ENCODE results near the gene AFF2. TPM values are rescaled to one million over a fixed set of nuclear protein-coding genes. Genes with fewer than 3 reads are reported as not detected.

The AFF2 gene
- total RNA-seq, 2 donors from 2014 or later = 0.13 to 0.42 TPM

DNA sequence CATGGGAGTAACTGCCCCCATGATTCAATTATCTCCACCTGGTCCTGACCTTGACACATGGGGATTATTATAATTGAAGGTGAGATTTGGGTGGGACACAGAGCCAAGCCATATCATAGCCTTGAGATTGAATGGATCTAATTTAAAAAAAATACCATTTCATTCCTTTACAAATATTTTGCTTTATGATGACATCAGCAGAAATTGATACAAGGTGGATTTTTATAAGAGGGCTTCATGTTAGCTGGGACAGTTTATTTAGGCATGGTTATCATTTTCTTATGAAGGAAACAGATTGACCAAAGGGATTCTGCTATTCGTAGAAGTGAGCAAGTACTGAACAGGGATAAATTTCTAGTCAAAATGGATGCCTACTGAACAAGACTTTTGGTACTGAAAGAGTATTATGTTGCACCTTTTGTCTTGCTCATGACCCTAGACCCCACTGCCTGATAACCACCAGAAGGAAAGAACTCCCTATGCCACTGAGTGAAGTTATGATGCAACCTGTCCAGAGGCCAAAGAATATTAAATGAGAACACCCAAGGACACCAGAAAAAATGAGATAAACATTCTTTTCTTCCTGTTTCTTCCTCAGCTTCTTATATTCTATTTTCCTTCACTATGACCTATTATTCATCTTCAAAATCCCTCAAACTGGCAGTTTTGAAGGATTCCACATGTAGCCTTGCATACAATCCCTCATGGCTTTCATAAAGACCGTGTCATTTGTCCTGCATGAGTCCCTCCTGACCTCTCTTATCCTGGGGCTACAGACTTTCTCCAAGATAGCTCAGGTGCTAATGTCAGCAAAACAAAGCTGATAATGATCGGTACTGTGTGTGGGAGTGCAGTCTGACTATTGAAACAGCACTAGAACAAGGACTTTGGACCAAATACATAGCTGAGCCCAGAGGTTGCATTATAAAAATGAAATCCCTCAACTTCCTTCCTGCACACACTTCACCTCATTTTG, 118.3 kb downstream of the AFF2 start:
- H3K4me3 Mint-ChIP-seq = no peak overlapping the region
- no peaks in the 10 kb centered on the region for H3K36me3 Mint-ChIP-seq (ENCODE audit: low read depth)
- no peak for ATAC-seq (replicated peaks)
- no peaks in the 10 kb centered on the region for H3K4me1 Mint-ChIP-seq
- no peaks in the 10 kb centered on the region for H3K9me3 Mint-ChIP-seq
- H3K27me3 Mint-ChIP-seq = no peaks in the 10 kb centered on the region
- H3K27ac Mint-ChIP-seq = no peak overlapping the region

DNA sequence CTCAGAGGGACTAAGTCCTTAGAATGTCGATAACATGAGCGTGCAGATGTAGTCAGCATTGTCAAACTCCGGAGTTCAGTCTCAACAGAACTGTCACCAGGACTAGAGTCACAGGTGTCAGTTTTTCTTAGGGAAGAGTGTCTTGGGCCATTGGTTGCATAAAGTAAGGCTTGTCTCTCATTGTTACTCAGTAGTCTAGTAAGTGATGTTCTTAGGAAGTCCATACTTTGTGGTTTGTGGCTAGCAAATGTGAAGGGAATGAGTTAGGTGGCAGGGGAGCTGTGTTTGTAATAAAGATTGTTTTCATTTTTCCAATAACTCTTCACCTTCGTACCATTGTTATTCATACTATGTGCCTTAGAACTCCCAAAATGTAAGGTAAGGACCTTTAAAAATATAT, 119.6 kb downstream of the AFF2 start:
- H3K4me3 Mint-ChIP-seq = no peak overlapping the region
- no peak overlapping the region for H3K27ac Mint-ChIP-seq
- no peaks in the 10 kb centered on the region for H3K27me3 Mint-ChIP-seq
- H3K4me1 Mint-ChIP-seq = no peaks in the 10 kb centered on the region
- no peaks in the 10 kb centered on the region for H3K36me3 Mint-ChIP-seq (ENCODE audit: low read depth)
- no peak for ATAC-seq (replicated peaks)
- no peaks in the 10 kb centered on the region for H3K9me3 Mint-ChIP-seq

DNA sequence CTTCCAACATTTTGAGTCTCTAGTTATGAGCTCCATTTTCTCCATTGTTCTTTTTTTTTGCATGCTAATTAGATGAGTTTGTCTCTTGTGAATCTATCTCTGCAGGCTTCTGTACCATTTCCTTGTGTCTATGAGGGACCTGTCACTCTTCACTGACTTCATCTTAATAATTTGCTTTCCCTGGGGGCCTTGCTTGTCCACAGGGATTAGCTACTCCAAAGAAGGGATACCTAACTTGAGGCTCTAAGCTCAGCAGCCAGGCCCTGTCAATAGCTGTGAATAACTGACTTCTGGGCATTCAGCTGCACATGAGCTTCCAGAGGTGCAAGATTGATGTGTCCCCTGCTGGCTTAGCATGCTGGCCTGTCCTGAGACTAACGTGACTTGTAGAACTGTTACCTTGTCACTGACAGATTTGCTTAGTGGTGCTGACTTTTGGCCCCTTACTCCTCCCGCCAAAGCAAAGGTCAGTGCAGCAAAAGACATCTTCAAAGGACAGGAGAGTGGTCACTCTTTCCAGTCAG, 124.6 kb downstream of the AFF2 start:
- ATAC-seq (replicated peaks) = no peak
- H3K9me3 Mint-ChIP-seq = no peaks in the 10 kb centered on the region
- no peak overlapping the region for H3K4me3 Mint-ChIP-seq
- no peaks in the 10 kb centered on the region for H3K27me3 Mint-ChIP-seq
- H3K27ac Mint-ChIP-seq = no peak overlapping the region
- H3K36me3 Mint-ChIP-seq (ENCODE audit: low read depth) = no peaks in the 10 kb centered on the region
- H3K4me1 Mint-ChIP-seq = no peaks in the 10 kb centered on the region

DNA sequence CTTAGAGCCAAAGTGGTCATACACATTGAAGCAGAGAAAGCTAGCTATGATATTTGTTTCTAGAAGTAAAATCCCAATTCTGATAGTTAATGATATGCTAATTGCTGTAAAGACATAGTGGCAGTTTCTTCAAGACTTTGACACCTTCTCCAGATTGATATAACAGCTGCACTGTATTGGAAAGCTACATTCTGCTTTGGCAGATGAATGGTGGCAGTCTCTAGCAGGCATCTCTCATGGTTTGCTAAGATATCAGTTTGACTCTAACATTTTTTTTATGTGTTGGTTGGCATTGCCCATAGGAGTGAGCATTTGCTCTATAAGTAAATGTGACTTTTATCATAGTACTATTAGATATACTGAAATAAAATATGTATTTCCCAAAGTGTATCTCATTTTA, 128.2 kb downstream of the AFF2 start:
- Mint-ChIP-seq H3K4me1 (no peaks in the 10 kb centered on the region), H3K9me3 (no peaks in the 10 kb centered on the region), H3K27me3 (no peaks in the 10 kb centered on the region), H3K36me3 (ENCODE audit: low read depth) (no peaks in the 10 kb centered on the region), H3K4me3 (no peak overlapping the region), H3K27ac (no peak overlapping the region)
- ATAC-seq (replicated peaks) = no peak

DNA sequence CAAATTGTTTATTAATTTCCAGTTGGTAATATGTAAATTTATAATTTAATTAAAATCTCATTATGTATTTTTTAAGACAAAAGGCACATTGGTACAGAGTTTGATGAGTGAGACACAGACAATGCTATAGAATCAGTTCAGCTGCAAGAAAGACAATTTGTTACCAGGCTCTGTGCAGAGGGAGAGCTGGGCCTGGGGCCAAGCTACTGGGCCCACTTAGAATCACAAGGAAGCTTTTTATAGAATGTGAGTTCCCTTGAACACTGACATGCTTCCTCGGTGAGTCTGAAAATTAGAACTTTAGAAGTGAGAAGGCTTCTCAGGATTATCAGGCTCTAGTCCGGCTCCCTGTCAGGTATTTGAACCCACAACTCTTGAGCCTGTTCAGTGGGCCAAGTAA, 129.0 kb downstream of the AFF2 start:
- Mint-ChIP-seq H3K27me3 (no peaks in the 10 kb centered on the region), H3K4me3 (no peak overlapping the region), H3K4me1 (no peaks in the 10 kb centered on the region), H3K27ac (no peak overlapping the region), H3K36me3 (ENCODE audit: low read depth) (no peaks in the 10 kb centered on the region), H3K9me3 (no peaks in the 10 kb centered on the region)
- ATAC-seq (replicated peaks) = no peak

DNA sequence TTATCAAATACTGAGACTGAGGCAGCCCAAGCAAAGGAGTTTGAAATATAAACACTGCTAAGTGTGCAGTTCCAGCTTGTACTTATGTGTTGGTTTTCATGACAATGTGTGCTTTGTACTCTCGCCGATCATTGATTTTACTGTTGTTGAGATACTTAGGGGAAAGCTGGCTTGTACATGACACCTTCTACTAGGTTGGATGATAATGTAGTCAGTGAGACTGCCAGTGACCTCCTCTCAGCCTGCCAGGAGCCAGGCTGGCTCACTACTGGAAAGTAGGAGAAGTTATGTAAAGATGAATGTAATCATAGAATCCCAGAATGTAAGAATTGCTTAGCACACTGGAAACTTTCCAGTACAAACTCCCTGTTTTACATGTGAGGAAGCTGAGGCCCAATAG, 132.0 kb downstream of the AFF2 start:
- Mint-ChIP-seq H3K4me1 (no peaks in the 10 kb centered on the region), H3K36me3 (ENCODE audit: low read depth) (no peaks in the 10 kb centered on the region), H3K27ac (no peak overlapping the region), H3K9me3 (no peaks in the 10 kb centered on the region), H3K4me3 (no peak overlapping the region), H3K27me3 (no peaks in the 10 kb centered on the region)
- ATAC-seq (replicated peaks) = no peak

DNA sequence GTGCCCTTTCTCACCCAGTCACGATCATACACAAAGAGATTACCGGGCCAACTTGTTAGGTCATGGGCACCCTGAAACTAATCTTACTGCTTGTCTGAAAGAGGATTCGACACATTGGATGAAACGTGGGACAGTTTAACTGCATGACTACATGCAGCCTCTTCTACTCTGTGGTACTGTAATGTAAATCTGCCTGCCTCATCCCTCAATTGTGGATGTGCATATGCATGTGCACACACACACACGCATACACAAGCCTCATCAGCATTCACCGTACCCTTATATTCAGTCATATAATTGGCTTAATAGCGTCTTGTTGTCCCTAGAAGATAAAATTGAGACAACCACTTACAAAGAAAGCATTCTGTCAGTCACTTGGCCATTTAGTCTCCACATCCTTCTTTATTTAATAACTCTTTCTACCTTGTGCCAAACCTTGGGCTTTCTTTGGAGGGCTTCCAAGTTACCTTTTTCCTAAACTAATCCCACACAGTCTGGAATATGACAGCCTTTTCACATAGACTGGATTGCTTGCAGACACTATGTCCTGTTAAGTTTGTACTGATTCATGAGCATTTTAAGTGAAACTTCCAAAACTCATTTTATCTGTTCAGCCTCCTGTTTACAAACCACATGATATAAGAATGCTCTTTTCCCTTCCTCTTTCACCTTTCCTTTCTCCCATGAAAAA, 132.9 kb downstream of the AFF2 start:
- Mint-ChIP-seq H3K36me3 (ENCODE audit: low read depth) (no peaks in the 10 kb centered on the region), H3K4me3 (no peak overlapping the region), H3K27ac (no peak overlapping the region), H3K27me3 (no peaks in the 10 kb centered on the region), H3K9me3 (no peaks in the 10 kb centered on the region), H3K4me1 (no peaks in the 10 kb centered on the region)
- ATAC-seq (replicated peaks) = no peak

DNA sequence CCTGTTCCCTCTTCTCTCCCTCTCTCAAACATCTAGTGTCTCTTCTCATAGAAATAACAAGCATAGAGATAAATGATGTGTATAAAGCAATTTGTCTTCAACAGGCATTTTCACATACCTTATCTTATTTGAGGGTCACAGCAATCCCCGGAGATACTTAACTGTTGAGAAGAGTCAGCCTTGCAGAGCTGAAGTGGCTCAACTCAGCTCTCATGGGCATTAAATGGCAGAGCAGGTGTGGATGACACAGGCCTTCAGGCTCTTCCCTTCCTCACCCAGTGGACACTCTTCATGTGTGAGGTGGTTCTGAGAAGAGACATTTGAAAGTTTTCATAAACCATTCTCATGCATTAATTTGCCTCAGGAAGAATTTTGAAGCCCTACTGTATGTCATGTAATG, 134.2 kb downstream of the AFF2 start:
- no peak for ATAC-seq (replicated peaks)
- Mint-ChIP-seq H3K27me3 (no peaks in the 10 kb centered on the region), H3K36me3 (ENCODE audit: low read depth) (no peaks in the 10 kb centered on the region), H3K27ac (no peak overlapping the region), H3K9me3 (no peaks in the 10 kb centered on the region), H3K4me1 (no peaks in the 10 kb centered on the region), H3K4me3 (no peak overlapping the region)

DNA sequence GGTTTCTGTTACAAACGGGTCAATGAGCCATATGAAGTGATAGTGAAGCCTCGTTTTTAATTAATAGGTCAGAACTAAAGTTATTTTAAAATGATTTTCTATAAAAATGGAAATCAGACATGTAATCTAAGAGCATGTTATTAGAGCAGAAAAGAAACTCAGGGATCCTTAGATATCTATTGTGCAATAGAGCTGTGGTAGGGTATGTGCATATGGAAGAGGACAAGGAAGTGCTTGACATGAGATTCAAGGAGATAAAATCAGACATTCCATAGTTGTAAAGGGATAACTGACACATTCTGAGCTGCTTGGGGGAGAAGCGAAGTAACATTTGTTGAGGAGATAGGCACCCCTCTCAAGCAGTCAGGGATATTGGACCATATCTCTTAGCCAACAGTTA, 143.0 kb downstream of the AFF2 start:
- Mint-ChIP-seq H3K4me3 (no peak overlapping the region), H3K27ac (no peak overlapping the region), H3K36me3 (ENCODE audit: low read depth) (no peaks in the 10 kb centered on the region), H3K9me3 (no peaks in the 10 kb centered on the region), H3K4me1 (no peaks in the 10 kb centered on the region), H3K27me3 (no peaks in the 10 kb centered on the region)
- ATAC-seq (replicated peaks) = no peak

DNA sequence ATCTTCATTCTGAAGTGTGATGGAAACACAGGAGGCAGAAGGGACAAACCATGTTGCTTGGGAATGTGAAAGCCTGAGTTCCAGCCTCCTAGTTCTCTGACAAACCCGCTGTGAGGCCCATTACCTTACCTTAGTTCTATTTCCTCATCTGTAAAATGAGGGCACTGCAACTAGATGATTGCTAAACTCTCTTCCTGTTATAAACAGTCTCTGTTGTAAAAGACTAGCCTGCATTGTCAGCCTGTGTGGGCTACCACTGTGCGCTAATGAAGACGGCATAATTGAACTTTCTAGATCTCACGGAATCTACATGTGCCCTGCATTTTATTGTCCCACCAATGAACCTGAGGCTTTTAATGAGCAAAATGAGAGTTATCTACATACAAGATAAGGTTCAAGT, 147.2 kb downstream of the AFF2 start:
- Mint-ChIP-seq H3K9me3 (no peaks in the 10 kb centered on the region), H3K4me3 (no peak overlapping the region), H3K36me3 (ENCODE audit: low read depth) (no peaks in the 10 kb centered on the region), H3K4me1 (no peaks in the 10 kb centered on the region), H3K27me3 (no peaks in the 10 kb centered on the region), H3K27ac (no peak overlapping the region)
- no peak for ATAC-seq (replicated peaks)

DNA sequence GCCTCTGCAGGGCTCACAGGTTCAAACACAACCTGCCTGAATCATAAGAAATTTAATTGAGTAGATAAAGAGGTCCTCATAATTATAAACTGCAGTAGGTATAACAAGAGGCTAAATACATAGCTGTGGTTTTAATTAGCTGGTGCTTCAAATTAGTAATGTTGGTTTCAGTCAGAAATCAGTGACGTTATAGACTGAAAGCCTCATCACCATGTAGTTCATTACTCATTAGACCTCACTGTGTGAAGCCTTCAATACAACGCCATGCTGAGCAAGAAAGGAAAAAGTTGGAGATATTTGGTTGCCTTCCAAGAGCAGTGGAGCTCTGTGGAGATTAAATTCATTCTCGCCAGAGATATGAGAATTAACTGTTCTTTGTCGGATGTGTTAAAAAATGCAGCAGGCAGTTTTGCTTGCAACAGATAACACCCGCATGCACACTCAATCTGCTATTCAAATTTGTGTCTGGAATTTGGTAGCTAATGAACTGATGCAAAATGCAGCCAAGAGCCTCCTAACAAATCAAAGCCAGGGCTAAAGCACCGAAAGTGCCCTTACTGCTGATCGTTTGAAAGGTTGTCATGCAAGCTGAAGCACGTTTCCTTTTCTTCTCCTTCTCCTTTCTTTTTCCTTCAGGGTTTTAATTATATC, 148.9 kb downstream of the AFF2 start:
- H3K27me3 Mint-ChIP-seq = no peaks in the 10 kb centered on the region
- H3K4me3 Mint-ChIP-seq = no peak overlapping the region
- ATAC-seq (replicated peaks) = peak; percentile 37
- peaks cover 3% of the 10 kb centered on the region for H3K9me3 Mint-ChIP-seq
- no peaks in the 10 kb centered on the region for H3K36me3 Mint-ChIP-seq (ENCODE audit: low read depth)
- H3K4me1 Mint-ChIP-seq = no peaks in the 10 kb centered on the region
- H3K27ac Mint-ChIP-seq = no peak overlapping the region

DNA sequence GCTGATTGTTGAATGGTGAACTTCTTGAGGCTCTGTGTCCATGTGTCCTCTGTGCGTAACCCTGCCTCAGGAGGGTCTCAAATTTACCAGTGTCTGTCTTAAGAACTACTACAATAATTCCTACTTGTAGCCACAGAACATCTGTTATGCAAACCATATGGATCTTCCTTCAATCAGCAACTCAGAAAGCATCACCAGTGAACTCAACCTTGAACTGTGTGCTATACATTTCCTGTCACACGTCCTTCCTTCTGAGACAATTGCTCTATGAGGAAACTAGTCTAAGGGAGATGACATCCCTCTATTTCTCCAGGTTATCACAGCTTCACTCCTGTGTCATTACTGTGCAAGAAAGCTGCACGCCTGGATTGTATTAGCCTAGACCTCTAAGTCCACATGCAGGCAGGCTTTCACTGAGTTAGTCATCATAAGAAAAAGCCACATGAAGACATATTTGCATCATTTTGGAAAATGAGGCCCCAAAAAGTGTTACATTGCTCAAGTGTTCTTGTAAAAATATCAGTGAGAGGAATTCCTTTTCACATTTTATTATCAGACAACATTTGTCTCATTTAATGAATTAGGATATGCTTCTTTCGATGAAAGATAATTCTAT, 157.8 kb downstream of the AFF2 start:
- Mint-ChIP-seq H3K9me3 (peaks cover 4% of the 10 kb centered on the region), H3K27me3 (peaks cover 3% of the 10 kb centered on the region), H3K36me3 (ENCODE audit: low read depth) (no peaks in the 10 kb centered on the region), H3K27ac (no peak overlapping the region), H3K4me3 (no peak overlapping the region), H3K4me1 (no peaks in the 10 kb centered on the region)
- ATAC-seq (replicated peaks) = no peak

DNA sequence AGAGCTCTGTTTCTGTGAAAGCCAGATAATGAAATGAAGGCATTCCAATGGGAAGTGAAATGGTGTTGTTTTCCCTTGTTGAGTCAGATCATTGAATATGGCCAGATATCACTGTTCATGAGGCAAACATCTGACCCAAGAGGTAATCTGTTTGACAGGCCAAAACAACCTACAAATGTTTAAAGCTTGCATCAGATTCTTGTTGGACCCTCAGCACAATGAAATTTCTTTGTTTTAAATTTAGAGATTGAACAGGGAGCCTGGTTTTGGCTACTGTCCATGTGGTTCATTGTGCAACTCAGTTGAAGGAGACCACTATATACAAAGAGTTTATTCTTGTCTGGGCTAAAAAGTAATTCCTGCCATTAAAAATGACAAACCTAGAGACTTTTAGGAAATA, 159.1 kb downstream of the AFF2 start:
- Mint-ChIP-seq H3K27ac (no peak overlapping the region), H3K4me3 (no peak overlapping the region), H3K9me3 (no peaks in the 10 kb centered on the region), H3K27me3 (peaks cover 9% of the 10 kb centered on the region), H3K4me1 (no peaks in the 10 kb centered on the region), H3K36me3 (ENCODE audit: low read depth) (no peaks in the 10 kb centered on the region)
- no peak for ATAC-seq (replicated peaks)

DNA sequence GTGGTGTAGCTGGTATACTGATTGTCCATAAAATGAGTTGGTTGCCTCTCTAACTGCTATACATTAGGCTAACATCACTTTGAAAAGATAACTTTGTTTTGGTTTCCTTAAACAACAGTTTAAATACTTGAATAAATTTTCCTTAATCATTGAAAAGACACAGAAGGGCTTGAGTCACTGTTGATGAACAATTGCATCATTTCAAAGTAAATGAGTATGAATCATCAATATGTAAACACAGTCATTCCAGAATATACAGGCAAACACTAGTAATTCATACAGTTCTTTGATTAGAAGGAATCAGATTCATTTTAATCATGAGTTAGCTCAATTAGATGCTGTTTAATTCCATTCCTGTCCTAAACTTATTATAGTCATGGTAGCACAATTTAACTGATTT, 160.6 kb downstream of the AFF2 start:
- Mint-ChIP-seq H3K4me3 (no peak overlapping the region), H3K27me3 (peaks cover 9% of the 10 kb centered on the region), H3K27ac (no peak overlapping the region), H3K9me3 (no peaks in the 10 kb centered on the region), H3K4me1 (no peaks in the 10 kb centered on the region), H3K36me3 (ENCODE audit: low read depth) (no peaks in the 10 kb centered on the region)
- no peak for ATAC-seq (replicated peaks)

Measured in activated T-helper 17 cell treated with anti-CD3 and anti-CD28 coated beads, Interleukin-2, amount 50 U/mL, for 72 hours (primary cell).